A549 (cell line): ENCODE data around the gene MCM7.

Source experiments
- CHD4 ChIP-seq: fragments of 200-600 bp; sonication (generic); IDR thresholded peaks from 2 replicates; pipeline ENCODE4 v1.6.1; 2016; ENCODE audit warnings: antibody characterized with exemption, mild to moderate bottlenecking, borderline replicate concordance
- POLR2A ChIP-seq: IDR thresholded peaks from 2 replicates; pipeline ENCODE4 v1.6.1; 2012; ENCODE audit warnings: mild to moderate bottlenecking, low read length
- RFX5 ChIP-seq: fragments of 450-650 bp; IDR thresholded peaks from 2 replicates; pipeline ENCODE4 v1.7.1; 2014; ENCODE audit warnings: antibody characterized with exemption, mild to moderate bottlenecking, moderate library complexity
- RNF2 ChIP-seq: fragments of 200-600 bp; sonication (generic); IDR thresholded peaks from 2 replicates; pipeline ENCODE4 v1.6.1; 2016; ENCODE audit warnings: low read depth, mild to moderate bottlenecking, antibody characterized with exemption, moderate library complexity, borderline replicate concordance

- TF ChIP-seq RFX5 (no peak), POLR2A (no peak), CHD4 (no peak), RNF2 (no peak)
Observed at GRCh38 chr7:100128637-100128963, 27.4 kb upstream of the MCM7 start.
